Forelimb muscle (tissue), 1 donor: ENCODE data around the gene CALML6. TPM values are rescaled to one million over a fixed set of nuclear protein-coding genes. Genes with fewer than 3 reads are reported as not detected.
"Not testable (repeated sequence)": the region's sequence is repeated elsewhere in the genome, so short reads cannot be mapped to it uniquely, and the experiment has no call there.

Experiments used
- DNase-seq: peaks from one replicate; pipeline ENCODE4 v3.0.0-alpha.2; 2013; ENCODE audit warnings: low read depth
- polyA plus RNA-seq: library from polyadenylated mRNA; unstranded; fragments of 120-200 nt; gene quantifications from one replicate; pipeline ENCODE4 v1.2.1, GENCODE V29; 2013; ENCODE audit not compliant: insufficient read length

CALML6 gene
- polyA plus RNA-seq, 1 donor, result 281 TPM

GRCh38 chr1:1925437-1926345, 10.6 kb downstream of the CALML6 start:
- DNase-seq, result no peak

DNA sequence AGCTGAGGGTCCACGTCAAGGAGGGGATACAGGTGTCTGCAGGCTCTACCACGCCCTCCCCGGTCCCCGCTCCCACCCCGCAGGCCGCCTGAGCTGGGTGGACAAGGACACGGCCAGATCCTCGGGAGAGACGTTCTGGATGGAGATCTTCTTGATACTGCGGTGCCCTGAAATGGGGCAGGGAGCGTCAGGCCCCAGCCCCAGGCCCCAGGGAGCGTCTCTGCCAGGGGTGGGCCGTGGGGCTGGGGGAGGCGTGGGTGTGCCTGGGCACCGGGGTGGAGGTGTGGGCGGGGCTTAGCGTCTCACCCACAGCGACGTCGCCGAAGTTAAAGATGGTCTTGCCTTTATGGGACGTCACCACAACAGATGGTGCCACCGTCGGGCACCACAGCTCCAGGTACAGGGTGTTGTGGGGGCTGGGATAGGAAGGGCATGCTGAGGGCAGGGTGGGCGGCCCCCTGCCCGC, 11.3 kb downstream of the CALML6 start:
- DNase-seq, result no peak

- DNase-seq, result no peak
Measured at GRCh38 chr1:1926886-1927660, 12.0 kb downstream of the CALML6 start.

- no peak for DNase-seq
Measured at GRCh38 chr1:1927751-1928150, 12.7 kb downstream of the CALML6 start.

DNA sequence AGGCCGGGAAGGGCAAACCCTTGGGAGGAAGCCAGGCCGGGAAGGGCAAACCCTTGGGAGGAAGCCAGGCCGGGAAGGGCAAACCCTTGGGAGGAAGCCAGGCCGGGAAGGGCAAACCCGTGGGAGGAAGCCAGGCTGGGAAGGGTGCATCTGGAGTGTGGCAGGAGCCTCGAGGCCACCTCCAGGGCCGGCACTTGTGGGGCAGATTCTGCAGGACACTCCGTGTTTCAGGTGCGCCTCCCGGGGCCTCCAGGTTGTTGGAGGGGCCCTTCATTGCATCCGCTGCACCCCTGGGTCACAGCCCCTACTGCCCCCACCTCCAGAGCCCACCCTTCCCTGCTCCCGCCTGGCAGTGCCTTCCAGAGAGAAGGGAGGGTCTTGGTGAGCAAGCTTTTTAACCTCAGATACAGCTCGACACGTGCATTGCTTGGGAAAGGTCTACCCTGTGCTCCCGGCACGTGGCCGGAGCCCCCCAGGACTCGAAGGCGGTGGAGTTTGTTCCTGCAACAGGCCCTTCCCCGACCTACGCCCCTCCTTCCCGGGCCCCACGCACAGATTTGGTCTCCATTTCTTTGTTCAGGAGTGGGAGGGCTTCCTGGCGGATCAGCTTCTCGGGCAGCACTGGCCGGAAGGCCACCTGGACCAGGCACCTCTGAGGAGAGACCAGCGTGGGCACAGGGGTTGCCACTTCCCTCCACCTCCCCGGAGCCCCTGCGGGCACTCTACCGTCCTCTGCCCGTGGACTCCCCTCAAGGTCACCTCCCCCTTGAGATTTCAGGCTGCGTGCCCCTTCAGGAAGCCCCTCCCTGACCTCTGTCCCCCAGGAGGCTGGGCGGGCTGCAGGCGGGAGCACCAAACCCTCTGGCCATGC, 13.4 kb downstream of the CALML6 start:
- DNase-seq, result no peak

DNA sequence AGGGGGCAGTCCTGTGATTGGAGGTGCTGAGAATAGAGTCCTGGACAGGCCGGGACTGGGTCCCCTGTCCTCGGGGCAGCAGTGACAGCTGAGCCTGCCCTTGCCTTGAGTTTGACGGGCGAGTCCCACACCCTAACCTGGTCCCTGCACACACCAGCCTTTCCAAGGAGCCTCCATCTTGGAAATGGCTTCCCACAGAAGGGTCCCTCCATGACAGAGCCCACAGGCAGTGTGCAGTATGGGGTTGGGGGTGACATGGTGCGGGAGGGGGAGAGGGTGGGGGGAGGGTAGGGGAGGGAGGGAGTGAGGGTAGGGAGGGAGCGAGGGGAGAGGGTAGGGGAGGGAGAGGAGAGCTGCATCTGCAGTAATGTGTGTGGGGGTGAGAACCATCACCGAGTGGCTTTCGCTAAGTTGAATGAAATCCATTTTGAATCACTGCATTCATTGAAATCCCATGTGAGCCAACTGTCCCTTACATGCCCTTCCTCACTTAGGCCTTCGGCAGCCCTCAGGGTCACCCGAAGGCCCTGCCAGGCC, 14.1 kb downstream of the CALML6 start:
- no peak for DNase-seq

DNA sequence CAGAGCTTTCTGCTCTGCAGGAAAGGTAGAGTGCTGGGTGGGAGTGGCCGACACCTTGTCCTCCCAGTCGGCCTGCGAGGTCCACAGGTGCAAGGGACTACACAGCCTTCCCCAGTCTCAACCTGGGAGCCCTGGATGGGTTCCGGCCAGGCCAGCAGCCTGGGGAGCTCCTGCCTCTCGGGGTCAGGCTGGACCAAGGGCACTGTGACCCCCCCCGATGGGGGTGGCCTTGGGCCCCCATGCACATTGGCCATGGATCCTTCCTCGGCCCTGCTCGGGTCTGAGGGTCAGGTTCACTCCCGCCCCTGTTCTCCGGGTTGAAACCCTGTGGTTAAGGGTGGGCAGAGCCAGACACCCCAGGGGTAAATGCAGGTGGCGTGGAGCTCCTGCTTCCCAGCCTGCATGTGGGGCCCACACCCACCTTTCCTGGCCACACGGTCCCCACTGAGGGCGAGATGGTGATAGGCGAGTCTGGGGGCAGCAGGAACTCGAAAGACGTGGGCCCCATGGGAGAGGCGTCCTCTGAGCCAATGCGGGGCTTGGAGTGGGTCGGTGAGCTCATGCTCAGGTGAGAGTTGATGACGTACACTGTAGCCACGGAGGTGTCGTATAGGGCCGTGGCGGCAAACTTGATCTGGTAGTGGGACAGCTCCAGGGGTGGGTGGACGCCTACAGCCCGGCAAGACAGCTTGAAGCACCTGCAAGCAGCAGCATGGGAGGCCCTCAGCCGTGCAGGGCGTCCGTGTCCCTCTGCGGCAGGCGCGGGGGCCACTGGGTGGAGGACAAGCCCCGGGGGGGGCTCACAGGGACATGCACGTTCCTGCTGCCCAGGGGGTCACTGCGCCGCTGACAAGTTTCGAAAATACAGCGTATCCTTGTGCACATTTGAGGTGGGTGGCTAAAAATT, 14.8 kb downstream of the CALML6 start:
- DNase-seq, result no peak

- DNase-seq, result not testable (repeated sequence)
Measured at GRCh38 chr1:1934848-1935247, 19.8 kb downstream of the CALML6 start.

GRCh38 chr1:1937061-1937460, 22.0 kb downstream of the CALML6 start:
- no peak for DNase-seq

- no peak for DNase-seq
Measured at GRCh38 chr1:1937549-1938275, 22.7 kb downstream of the CALML6 start.

DNA sequence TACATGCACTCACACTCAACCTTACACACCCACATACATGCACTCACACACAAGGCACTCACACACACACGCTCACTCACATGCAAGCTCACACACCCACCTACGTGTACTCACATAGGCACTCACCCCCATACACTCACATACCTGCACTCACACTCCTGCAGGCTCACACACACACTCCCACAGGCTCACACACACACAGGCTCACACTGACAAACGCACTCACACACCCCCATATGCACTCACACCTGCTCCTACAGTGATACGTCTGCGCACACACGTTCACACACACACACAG, 23.2 kb downstream of the CALML6 start:
- DNase-seq, result no peak

DNA sequence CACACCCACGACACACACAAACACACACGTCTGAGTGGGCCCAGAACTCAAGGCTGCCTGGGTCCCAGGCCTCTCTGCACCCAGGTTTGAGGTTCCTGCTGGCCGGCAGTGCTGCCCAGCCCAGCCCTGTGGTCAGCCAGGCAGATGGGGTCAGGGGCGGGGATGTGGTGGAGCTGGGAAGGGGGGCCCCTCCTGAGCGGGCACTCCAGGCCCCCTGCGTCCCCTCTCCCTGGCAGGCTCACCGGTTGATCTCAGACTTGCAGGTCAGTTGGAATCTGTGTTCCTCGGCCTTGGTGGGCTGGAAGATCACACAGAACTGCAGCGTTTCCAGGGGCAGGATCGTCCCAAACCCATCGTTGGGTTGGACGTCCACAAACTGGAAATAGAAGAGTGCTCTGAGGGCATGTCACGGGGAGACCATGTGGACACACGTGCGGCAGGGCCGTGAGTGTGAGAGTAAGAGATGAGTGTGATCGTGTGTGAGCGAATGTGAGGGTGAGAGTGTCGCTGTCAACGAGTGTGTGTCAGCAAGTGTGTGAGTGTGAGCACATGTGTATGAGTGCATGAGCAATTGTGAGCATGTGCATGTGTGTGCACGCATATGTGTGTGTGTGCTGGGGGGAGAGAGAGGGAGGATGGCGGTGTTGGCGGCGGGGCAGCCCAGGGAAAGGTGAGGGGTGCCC, 23.7 kb downstream of the CALML6 start:
- DNase-seq, result no peak

- no peak for DNase-seq
Measured at GRCh38 chr1:1939296-1940122, 24.4 kb downstream of the CALML6 start.

DNA sequence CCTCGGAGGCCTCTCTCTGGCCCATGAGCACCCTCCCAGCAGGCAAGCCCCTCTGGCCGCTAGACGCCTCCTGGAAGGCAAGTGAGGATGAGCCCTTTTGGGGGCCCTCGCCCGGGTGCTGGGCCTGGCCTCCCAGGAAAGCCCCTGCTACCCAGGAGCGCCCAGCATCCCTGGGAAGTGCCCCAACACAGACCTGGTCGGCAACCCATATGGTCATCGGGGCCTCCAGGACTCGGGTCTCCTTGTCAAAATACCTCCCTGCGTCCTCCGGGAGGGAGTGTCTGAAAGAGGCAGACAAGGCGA, 25.0 kb downstream of the CALML6 start:
- DNase-seq, result no peak

GRCh38 chr1:1941211-1941841, 26.3 kb downstream of the CALML6 start:
- DNase-seq, result no peak

DNA sequence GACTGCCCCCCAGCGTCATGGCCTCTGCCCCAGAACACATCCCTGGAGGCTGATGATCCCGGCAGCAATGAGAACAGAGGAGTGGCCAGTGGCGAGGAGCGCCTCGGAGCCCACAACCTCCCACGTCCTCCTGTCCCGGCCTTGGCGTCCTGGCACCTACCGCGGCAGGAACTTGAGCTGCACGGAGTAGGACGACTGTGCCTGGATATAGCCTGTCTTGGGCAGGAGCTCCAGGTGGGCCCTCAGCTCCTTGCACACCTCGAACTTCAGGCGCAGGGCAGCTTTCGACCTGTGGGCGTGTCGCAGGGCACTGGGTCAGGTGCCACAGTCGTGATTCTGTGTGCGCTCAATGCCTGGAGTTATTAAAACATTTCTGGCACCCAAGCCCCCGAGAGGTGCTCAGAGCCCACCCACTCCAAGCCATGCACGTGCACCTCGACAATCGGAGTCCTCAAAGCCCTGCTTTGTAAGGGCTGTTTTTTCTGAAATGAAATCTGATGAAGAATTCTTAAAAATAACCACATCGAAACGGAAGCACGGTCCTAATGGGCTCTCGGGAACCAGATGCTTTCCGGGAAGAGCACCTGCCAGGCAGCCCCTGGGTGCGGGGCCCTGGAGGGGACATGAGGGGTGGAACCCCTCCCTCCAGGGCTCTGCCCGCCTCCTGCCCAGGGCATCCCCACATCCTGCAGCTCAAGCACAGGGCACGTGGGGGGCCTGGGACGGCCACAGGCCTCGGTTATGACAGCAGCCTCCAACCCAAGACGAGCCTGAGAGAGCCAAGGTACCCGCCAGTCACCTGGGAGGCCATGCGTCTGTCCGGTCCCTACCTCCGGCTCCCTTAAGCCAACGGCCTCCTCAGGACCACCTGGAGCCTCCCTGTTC, 27.1 kb downstream of the CALML6 start:
- no peak for DNase-seq
